SH-SY5Y (cell line): ENCODE results near the gene THUMPD3.

Experiments used
- GATA2 ChIP-seq: IDR thresholded peaks from 2 replicates; pipeline ENCODE4 v1.6.1; 2011; ENCODE audit warnings: mild to moderate bottlenecking, low read depth, low read length
- GATA3 ChIP-seq: IDR thresholded peaks from 2 replicates; pipeline ENCODE4 v1.6.1; 2011; ENCODE audit warnings: low read depth, mild to moderate bottlenecking, low read length, moderate library complexity

DNA sequence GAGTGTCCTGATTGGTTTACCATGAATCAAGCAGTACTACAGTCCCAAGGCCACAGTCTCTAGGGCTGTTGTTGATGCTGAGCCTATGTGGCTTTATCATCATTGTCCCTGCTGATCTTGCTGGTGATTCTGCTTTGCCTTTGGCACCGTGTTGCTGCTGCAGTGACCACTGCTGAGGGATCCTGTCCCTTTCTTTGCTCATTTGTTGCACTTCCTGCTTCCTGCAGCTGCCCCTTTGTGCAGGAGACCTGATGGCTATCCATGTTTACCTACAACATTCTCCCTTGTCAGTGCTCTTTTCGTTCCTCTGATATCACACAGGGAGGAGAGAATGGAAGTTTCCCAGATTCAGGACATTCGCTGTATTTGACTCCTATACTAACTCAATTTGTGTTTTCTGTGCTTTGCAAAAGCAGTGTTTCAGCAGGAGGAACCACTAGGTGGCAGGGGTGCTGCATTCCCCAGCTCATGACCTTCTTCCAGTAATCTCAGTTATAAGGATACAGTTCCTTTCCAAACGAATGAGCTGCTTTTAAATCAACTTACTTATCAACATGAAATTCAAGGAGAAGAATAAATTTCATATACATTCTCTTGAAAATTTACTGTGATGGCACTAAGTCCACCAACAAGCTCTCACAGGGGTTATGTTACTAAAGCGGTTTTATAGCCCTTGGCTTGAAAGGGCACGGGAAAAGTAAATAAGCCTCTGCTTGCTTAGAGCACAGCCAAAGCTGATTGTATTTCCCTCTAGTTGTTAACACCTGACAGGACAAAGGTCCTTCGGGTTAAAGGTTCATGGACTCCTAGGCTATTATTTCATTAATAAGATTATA is 9.7 kb upstream of the THUMPD3 start:
- TF ChIP-seq GATA3 (no peak), GATA2 (no peak)
